Hypothalamus (tissue), 51 donors: ENCODE results near the gene ADARB1.
A peak's percentile ranks its signal among the peaks of the same experiment; 100 is the strongest.

ENCODE experiments used
- DNase-seq, 51 donors: peaks; one replicate each; lab custom pipeline; 2025; lab: John Stamatoyannopoulos, UW

ADARB1 gene

DNA sequence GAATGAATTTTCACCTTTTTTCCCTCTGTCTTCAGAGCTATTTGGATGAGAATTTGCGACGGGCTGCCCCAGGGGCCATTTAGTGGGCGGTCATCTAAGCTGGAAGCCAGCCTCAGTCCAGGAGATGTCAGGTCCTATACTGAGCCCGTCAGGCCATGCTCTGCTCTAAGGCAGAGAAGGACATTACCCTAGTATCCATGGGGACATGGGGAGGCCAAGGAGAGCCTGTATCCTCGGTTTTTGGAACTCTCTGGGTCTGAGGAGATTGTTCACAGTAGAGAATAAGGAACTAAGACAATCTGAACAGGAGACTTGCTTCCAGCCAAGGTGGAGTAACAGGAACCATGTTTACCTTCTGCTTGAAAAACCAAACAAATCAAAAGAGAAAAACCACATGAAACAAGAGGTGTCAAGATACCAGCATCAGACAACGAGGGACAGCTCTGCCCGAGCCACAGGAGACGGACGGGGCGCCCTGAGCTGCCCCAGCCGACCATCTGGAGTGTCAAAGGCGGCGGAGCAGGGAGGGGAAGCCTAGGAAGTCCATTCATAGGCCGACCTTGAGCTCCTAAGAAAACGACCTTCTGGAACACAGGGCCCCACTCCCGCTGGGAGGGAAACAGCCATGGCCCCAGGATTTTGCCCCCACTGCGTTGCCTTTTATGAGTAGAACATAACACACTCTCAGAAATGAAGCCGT, 20.0 kb upstream of the ADARB1 start:
- DNase-seq = no peak

DNA sequence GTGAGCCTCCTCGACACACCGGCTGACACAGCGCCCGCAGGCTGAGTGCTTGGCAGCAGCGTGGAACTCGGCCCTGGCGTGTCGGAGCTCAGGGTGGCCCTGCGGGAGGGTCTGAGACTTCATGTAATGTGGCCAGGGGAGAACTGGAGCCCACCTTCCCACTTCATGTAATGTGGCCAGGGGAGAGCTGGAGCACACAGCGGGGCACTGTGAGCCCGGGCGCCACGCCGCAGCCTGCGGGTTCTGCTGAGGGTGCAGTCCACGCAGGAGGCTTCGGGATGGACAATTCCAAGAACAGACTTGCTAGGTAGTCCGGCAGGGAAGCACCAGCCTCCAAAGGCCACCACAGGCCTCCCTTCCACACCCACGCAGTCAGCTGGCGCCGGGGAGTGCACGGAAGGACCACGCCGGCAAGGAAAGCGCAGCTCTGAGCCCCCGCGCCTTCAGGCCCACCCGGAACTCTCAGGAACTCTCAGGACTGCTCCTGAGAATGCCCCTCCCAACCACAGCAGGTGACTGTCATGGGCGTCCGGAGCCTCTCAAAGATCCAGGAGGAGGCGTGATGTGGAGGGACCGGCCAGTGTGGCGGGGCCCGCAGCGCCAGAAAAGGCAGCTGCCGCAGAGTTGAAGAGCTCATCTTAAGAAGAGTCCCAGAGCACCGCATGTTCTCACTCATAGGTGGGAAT, 19.3 kb upstream of the ADARB1 start:
- peak in 1 of 51 donors; percentile 27 for DNase-seq

DNA sequence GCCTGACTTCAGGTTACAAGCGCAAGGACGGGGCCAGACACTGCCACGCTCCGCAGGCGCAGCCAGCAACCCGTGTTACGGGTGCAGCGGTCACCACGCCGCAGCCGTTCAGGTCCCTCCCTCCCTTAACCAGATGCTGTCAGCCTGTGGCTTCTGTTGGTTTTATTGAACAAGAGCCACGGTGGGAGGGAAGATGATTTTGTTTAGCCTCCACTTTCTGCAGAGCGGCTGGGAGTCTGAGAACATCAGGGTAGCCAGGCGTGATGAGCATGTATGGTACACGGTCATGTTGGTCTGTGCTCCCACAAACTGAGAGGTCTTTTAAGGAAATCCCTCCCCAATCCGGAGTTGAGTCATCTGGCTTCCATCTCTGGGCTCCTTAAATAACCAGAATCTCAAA, 18.5 kb upstream of the ADARB1 start:
- DNase-seq = peak in 1 of 51 donors; percentile 45

DNA sequence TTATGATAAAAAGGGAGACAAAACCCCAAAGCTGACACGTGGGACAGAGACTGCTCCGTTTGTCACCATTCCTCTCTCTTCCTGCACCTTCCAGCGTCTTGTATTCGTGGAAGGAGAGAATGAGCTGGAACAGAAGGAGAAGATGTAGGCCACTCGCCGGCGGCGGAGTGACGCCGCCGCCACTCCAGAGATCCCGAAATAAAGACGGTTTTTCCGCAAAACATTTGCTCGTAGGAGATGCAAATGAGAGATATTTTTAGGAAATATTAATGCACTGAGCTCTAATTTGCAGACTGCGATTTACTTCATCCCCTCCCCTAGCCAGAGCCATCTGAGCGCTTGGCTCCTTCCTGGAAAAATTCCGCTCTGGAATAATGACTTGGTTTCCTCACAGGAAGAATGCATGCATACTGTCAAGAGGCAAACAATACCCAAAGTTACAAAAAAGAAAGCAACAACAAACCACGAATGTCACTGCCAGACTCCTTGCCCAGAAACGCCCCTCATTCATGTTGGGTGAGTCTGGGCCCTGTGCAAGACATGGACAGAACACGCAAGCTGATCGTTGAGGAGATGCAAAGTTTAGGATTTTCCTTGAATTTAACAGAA, 18.0 kb upstream of the ADARB1 start:
- peak in 1 of 51 donors; percentile 45 for DNase-seq

DNA sequence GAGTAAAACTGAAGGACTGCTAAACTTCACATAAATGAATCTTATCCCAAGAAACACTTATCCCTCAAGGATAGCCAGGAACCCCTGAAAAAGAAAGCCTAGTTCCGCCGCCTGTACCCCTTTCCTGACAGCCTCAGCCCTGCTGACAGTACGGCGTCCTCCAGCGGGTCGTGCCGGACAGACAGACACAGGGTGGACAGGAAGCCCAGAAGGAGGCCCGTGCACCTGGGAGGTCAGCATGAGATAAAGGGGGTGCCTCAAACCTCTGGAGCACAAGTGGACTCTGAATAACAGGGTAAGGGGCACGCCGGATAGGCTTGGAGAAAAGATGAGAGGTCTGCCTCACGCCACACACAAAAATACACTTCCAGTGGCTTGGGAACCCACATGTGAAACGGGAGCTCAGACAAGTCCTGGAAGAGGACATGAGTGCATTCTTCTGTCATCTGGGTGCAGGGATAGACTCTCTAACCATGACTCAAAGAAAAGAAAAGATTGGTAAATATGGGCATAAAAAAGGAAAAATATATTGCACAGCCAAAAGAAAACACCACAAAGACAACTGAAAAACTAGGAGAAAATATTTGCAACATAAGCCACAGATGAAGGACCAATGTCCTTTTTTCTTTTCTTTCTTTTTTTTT, 17.3 kb upstream of the ADARB1 start:
- no peak for DNase-seq

DNA sequence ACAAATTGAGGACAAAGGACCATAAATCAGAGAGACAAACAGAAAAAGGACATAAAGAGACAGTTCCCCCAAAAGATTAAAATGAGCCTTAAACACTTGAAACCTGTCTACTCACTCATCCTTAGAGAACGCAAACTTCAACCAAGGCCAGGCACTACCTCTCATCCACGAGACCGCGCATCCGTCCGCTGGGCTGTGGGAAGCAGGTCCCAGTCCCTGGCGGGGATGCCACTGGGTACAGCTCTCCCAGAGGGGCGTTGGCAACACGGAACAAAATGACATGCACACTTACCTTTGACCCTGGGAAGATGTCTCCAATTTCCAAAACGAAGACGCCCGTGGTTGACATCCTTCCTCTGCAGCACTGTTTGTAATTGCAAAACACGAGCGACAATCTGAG, 16.5 kb upstream of the ADARB1 start:
- no peak for DNase-seq

DNA sequence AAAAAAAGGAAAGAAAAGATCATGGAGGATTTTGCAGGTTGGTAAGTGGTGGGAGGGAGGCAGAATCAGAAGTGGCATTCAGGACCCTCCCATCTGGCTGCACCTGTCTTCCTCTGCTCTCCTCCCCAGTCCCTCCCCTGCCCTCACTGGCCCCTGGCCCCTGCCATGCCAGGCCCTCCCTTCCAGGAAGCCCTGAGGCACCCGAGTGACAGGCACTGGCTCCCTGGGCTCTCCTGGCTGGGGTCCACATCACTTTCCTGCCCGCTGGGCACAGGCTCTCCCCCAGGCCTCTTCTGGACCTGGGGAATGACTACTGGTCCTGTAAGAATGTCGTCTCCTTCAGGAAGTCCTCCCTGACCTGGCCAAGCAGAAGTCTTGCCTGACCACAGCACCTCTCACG, 15.3 kb upstream of the ADARB1 start:
- no peak for DNase-seq

GRCh38 chr21:45060089-45060488, 14.3 kb upstream of the ADARB1 start:
- DNase-seq = no peak

DNA sequence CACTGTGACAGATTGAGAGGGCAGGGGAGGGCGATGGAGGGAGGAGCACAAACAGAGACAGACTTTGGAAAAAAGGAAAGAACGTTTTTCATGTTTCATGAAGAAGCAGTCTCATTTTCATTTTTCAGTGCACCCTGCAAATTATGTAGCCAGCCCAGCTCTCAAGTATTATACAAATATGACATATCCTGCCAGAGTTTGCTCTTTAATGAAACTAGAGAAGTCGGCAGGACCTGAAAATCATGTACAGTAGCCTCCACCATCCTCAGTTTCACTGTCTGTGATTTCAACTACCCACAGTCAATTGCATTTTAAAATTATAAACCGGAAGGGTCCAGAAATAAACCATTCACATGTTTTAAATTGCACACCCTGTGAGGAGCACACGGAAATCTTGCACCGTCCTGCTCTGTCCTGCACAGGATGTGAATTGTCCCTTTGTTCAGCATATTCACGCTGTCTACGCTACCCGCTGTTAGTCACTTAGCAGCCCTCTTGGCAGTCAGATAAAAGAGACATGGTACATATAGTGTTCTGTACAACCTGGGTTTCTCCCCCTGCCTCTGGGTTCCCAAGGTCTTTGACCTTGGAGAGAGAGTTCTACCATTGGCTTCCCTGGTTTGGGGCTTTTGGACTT, 13.6 kb upstream of the ADARB1 start:
- DNase-seq = no peak

DNA sequence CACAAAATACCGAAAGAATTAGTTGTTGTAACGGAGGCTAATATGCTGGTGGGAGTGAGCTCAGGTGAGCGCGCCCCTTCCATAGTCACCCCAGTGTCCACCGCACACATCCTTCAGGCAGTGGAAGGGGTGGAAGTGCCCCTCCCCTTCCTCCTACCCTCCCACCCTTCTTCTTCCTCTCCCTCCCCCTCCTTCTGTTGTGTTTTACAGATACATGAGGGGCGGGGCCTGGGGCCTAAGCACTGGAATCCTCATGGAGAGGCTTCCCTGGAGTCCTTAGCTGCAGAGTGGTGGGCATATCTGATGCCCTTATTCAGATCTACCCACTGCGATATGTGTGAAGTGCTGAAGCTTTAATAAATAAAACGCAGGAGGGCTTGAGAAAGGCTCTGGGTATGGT, 10.3 kb upstream of the ADARB1 start:
- no peak for DNase-seq

DNA sequence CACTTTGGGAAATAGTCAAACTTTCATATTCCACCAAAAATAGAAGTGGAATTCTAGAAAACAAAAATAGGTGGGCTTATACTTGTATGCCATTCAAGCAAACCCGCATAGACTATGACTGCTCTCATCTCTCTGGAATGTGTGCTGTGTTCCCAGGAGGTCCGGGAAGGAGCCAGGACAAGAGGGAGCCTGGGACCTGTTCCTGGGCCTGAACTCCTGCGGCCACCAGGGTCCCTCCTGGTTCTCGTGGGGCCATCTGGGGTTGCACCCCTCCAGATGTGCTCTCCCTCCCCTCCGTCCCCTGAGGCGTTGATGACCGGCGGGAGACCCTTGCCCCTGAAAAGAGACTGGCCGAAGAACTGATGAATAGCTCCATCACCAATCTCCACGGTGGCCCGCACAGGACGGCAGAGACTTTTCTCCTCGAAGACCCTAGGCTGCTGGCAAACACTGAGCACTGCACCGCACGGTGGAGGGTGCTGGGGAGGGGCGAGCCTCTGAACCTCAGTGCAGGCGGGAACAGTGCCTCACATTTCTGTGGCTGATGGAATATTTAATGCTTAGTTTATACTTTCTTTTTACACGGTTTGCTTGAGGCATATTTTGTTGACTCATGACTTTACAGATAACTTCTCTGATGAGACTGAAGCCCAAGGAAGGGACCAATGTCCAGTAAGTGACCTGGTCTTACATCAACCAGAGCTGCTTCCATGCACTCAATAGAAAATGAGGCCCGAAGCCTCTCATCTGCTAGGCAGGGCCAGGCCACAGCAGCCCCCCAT, 9.6 kb upstream of the ADARB1 start:
- no peak for DNase-seq

DNA sequence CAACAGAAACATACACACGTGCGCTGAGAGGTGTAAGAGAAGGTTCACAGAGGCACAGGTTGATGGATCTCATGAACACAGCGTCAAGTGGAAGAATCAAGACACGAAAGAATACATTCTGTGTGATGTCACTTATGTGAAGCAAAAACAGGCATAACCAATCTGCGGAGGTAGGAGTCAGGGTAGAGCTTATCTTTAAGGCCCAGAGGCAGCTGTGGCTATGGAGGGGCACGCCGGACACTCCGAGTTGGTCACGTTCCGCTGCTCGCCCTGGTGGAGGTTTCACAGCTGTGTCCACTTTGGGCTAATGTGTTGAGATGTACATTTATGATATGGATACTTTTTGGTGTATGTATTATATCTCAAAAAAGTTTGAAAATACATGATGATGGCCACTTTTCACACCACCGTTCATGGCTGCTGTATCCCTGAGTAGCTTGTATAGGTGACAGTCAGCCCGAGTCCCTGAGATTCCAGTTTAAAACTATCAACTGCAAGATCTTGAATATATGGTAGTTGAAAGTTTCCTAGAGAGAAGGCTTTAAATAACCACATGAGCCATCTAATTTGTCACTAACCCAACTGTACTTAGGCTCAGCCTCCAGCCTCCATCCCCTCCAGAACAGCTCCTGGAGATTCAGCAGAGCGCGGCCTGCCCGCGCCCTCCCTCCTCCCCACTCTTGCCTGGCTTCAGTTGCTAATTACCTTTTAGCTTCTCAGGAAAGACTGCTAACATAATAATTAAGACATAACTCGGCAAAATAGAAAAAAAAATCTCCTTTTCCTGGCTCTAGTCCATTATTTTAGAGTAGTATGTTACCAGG, 6.7 kb upstream of the ADARB1 start:
- no peak for DNase-seq

GRCh38 chr21:45069085-45069484, 5.3 kb upstream of the ADARB1 start:
- DNase-seq = no peak

DNA sequence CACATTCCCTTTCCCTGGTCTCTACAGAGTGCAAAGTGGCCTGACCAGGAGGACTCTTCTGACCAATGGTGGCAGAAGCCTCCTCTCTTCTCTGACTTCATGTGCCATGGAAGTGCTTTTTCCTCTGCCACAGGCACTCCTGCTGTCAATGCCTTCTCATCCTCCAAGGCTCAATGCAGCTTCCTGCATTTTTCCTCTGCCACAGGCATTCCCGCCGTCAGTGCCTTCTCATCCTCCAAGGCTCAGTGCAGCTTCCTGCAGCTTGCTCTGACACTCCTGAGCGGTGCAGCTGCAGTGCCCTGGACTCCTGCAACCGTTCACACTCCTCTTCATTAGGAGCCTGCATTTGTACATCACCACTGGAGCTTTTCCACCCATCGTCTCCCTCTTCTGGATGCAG, 4.7 kb upstream of the ADARB1 start:
- no peak for DNase-seq

DNA sequence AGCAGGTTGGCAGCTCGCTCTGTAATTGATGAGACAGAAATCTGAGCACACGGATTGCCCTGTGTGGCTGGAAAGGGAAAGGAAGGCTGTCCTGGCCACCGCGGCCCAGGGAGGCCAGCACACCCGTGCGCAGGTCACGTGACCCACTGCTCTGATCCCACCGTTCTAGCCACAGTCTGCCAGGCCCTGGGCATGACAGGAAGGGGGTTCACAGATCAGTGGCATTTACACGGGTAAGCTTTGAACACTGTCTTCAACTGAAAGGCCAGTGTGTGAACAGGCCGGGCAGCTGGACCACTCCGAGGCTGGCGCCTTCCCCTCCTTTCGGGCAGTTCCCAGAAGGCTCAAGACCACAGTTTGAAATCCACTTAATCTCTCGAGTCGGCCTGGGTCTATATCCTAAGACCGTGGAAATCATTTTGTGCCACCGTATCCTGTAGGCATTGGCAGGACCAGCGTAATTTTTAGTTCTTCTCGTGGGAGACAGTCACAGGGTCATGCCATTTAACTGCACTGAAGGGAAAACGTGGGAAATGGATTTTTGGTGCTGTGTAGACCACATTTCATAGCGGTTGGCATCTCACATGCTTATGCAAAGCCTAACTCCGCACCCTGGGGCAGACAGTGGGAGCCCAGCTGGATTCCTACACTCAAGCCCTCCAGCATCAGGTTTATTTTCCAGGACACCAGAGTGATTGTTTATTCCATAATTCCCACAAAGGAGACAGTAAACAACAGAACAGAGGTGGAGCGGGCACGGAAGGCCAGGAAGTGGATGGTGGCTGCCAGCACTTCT, 3.1 kb upstream of the ADARB1 start:
- DNase-seq = no peak

DNA sequence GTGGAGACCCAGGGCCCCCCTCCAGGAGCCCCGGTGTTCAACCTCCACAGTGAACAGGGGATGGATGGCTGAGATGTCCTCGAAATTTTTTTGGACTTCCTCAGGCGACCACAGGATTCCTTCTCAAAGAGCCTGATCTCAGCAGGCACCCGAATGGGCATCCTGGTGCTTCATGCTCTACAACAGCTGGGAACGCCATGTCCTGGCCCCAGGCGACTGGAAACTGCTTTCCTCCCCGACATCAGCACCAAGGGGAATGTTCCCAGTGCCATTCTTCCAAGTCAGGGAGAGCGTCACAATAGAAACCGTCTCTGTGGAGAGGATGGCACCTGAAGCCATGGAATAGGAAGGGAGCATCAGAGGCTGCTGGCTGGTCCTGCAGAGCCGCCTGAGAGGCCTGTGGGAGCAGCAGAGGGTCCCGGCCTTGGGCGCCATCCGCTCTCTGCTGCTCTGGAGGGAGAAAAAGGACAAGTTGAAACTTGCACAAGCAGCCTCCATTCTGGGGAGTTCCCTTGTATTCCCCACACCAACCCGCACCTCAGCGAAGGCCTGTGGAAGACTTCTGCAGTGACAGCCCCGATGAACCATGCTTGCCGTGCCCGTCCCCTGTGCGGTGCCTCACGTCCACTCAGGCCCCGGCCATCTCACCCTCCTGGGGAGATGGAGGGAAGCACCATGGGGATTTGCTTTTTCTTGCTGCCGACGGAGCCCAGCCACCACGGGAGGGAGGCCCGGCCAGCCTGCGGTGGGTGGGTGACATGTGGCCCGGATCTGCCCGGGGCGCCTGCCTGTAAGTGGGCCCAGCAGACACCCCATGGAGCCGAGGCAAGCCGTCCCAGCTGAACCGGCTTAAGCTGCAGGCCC, 2.3 kb upstream of the ADARB1 start:
- no peak for DNase-seq

DNA sequence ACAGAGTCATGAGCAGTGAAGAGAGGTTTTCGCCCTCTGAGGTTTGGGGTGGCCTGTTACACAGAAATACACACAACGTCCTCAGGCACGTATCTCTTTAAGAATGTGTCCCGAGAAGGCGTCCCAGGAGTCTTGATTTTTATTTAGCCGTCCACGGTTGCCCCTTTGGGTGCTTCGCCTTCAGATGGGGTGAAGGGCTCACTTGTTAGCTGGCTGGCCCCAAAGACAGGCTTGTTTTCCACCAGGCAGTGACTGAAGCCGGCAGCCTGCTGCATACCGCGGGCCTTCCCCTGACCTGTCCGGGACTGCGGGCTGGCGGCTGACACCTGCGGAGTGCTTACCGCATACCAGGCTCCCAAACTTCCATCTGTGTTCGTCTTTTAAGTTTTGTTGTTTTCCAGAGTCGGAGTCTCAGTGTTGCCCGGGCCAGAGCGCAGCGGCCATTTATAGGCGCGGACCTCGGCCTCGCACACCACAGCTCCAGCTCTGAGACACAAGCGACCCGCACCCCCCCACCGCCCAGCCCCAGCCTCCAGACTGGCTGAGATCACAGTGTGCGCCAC, 1.6 kb upstream of the ADARB1 start:
- no peak for DNase-seq
